Lower lobe of right lung (tissue), 2 donors: ENCODE data around the gene ARHGAP24. TPM values are rescaled to one million over a fixed set of nuclear protein-coding genes. Genes with fewer than 3 reads are reported as not detected.

Source experiments
- ATAC-seq, 2 donors: fragments of 200-7000 bp; cut with Tn5 transposase; one replicate each; pipeline ENCODE4 v1.9.1; 2020 to 2022; ENCODE audit warnings: mild to moderate bottlenecking in 2 of 2, moderate library complexity in 2 of 2
- DNase-seq: peaks from one replicate; pipeline ENCODE4 v3.0.0-alpha.2; 2020
- H3K27ac ChIP-seq: fragments of 200-600 bp; one replicate; pipeline ENCODE4 v1.8.0; 2022
- H3K27me3 ChIP-seq: fragments of 200-600 bp; one replicate; pipeline ENCODE4 v1.8.0; 2022; ENCODE audit warnings: low read depth
- H3K36me3 ChIP-seq: fragments of 200-600 bp; one replicate; pipeline ENCODE4 v1.8.0; 2022; ENCODE audit warnings: mild to moderate bottlenecking
- H3K4me1 ChIP-seq: fragments of 200-600 bp; one replicate; pipeline ENCODE4 v1.8.0; 2022
- H3K4me3 ChIP-seq: fragments of 200-600 bp; one replicate; pipeline ENCODE4 v1.8.0; 2022; ENCODE audit warnings: mild to moderate bottlenecking
- H3K9me3 ChIP-seq: fragments of 200-600 bp; one replicate; pipeline ENCODE4 v1.8.0; 2022
- CTCF ChIP-seq: fragments of 200-600 bp; IDR thresholded peaks from one replicate; pipeline ENCODE4 v1.8.0; 2022; ENCODE audit warnings: antibody characterized with exemption, mild to moderate bottlenecking
- intact Hi-C: fragments of 100-400 bp; cut with DNase I; formaldehyde crosslinking; loops from one replicate; pipeline ENCODE4 v1.11.0; 2022
- total RNA-seq: library from RNA; stranded (reverse); fragmentation: NEBNext Ultra II Directional; extraction: Animal tissue kit (Norgen Biotek cat#: 25700); gene quantifications from one replicate; pipeline ENCODE4 v1.2.1, GENCODE V29; 2021
- donor health status: DM: no; HTN: yes; CAD: no; lungs with severe emphysema.

Gene ARHGAP24
- total RNA-seq, 1 donor from 2014 or later = 28.7 TPM

- DNase-seq (no peak), ATAC-seq (peak in 1 of 2 donors; percentile 52)
- TF ChIP-seq CTCF = no peak
- peak overlapping the region; percentile 74 for H3K27ac ChIP-seq
- no peaks in the 10 kb centered on the region for H3K27me3 ChIP-seq
- intact Hi-C loops = no loop called here
- no peaks in the 10 kb centered on the region for H3K9me3 ChIP-seq
- H3K36me3 ChIP-seq = peaks cover 6% of the 10 kb centered on the region
- H3K4me1 ChIP-seq = peaks cover 19% of the 10 kb centered on the region
- H3K4me3 ChIP-seq = no peak overlapping the region
Measured at GRCh38 chr4:85724791-85725563, 250.0 kb downstream of the ARHGAP24 start.

GRCh38 chr4:85725721-85726170 lies 250.8 kb downstream of the ARHGAP24 start:
- Histone ChIP-seq H3K27ac (peak overlapping the region; percentile 74), H3K9me3 (no peaks in the 10 kb centered on the region), H3K36me3 (peaks cover 6% of the 10 kb centered on the region), H3K4me1 (peaks cover 19% of the 10 kb centered on the region), H3K27me3 (no peaks in the 10 kb centered on the region), H3K4me3 (no peak overlapping the region)
- peak; percentile 83 to 89 for ATAC-seq
- no peak for DNase-seq
- no peak for TF ChIP-seq CTCF
- intact Hi-C loops = no loop called here

- ATAC-seq = no peak
- peak overlapping the region; percentile 53 for H3K27ac ChIP-seq
- peaks cover 6% of the 10 kb centered on the region for H3K36me3 ChIP-seq
- no peaks in the 10 kb centered on the region for H3K9me3 ChIP-seq
- no peaks in the 10 kb centered on the region for H3K27me3 ChIP-seq
- TF ChIP-seq CTCF = no peak
- H3K4me3 ChIP-seq = no peak overlapping the region
- H3K4me1 ChIP-seq = peaks cover 19% of the 10 kb centered on the region
- DNase-seq = no peak
- intact Hi-C loops = no loop called here
Measured at GRCh38 chr4:85726555-85726954, 251.6 kb downstream of the ARHGAP24 start.

DNA sequence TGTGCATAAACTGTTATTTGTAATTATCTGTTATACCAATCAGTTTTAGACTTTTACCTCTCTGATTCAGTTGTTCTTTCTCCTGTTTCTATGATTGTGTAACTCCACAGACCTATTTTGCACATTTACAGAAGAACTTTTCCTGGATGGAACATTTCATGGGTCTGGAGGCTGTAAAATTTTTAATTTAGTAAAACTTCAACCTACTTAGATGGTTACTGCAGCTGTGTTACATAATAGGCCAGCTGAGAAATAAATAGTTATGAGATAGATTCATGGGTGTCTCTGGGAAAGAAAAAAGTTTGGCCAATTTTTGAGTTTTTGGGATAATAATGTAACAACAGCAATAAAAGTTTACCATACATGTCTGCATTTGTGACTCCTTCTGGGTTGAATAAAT lies 253.5 kb downstream of the ARHGAP24 start:
- H3K4me3 ChIP-seq = no peak overlapping the region
- DNase-seq (no peak), ATAC-seq (no peak)
- no peaks in the 10 kb centered on the region for H3K36me3 ChIP-seq
- no peak overlapping the region for H3K27ac ChIP-seq
- intact Hi-C loops = no loop called here
- H3K9me3 ChIP-seq = no peaks in the 10 kb centered on the region
- no peak for TF ChIP-seq CTCF
- no peaks in the 10 kb centered on the region for H3K27me3 ChIP-seq
- H3K4me1 ChIP-seq = peaks cover 19% of the 10 kb centered on the region

DNA sequence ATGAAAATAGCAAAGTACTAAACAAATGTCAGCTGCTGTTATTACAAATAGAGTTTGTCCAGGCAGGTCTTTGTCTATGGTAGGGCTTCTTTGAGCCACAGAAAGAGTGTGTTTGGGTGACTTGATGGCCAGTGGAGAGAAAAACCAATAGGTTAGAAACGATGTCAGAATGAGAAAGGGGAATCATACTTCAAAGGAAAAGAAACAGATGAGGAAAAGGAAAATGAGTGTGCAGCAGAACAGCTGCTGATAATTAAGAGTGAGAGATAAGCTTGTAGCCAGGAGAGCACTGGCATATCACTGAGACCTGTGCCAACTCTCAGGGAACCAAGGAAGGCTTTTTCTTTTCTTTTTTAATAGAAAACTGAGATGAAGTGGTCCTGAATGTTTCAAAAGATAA lies 257.2 kb downstream of the ARHGAP24 start:
- peaks cover 11% of the 10 kb centered on the region for H3K4me1 ChIP-seq
- no peak overlapping the region for H3K4me3 ChIP-seq
- ATAC-seq (no peak), DNase-seq (no peak)
- H3K27me3 ChIP-seq = no peaks in the 10 kb centered on the region
- H3K36me3 ChIP-seq = no peaks in the 10 kb centered on the region
- TF ChIP-seq CTCF = no peak
- intact Hi-C loops = no loop called here
- no peak overlapping the region for H3K27ac ChIP-seq
- H3K9me3 ChIP-seq = no peaks in the 10 kb centered on the region
